HG03039 (cell line): Measurements from ENCODE around the gene RNF138.
"Not testable (repeated sequence)": the region's sequence is repeated elsewhere in the genome, so short reads cannot be mapped to it uniquely, and the experiment has no call there.

Experiments
- ATAC-seq: cut with Tn5 transposase; IDR thresholded peaks from one replicate; pipeline ENCODE4 v1.9.1; 2021; ENCODE audit warnings: mild to moderate bottlenecking, moderate library complexity; ENCODE audit not compliant: unreplicated experiment

The RNF138 gene

GRCh38 chr18:32095192-32095899, 3.7 kb downstream of the RNF138 start:
- no peak for ATAC-seq

DNA sequence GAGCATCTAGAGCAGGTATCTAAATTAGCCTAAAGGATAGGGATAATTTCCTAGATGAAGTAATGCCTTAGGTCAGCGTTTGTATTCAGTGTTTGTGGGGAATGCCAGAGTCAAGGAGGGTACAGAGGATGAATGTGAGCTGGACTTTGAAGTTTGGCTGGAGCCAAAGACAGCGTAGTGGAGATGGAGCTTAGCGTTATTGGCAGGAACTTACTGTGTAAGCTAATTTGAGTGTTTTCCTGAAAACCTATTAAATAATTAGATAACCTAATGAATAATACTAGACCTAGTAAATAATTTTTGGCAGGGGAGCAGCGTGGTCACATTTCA, 4.2 kb downstream of the RNF138 start:
- no peak for ATAC-seq

DNA sequence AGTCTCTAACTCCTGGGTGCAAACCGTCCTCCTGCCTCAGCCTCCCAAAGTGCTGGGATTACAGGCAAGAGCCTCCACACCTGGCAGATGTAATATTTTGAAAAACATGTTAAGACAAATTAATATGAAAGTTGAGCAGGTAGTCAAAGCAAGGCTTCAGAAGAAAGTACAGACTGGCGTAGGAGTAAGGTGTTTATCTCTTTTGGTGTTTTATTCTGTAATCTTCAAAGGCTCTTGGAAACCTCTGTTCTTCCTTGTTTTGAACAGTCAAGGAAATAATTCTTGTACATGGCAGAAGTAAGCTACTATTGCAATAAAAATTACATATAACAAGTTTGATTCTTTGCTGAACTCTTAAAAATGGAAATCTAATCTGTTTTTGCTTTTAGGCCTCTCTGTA, 5.3 kb downstream of the RNF138 start:
- no peak for ATAC-seq

GRCh38 chr18:32104516-32104915, 12.8 kb downstream of the RNF138 start:
- ATAC-seq: no peak

DNA sequence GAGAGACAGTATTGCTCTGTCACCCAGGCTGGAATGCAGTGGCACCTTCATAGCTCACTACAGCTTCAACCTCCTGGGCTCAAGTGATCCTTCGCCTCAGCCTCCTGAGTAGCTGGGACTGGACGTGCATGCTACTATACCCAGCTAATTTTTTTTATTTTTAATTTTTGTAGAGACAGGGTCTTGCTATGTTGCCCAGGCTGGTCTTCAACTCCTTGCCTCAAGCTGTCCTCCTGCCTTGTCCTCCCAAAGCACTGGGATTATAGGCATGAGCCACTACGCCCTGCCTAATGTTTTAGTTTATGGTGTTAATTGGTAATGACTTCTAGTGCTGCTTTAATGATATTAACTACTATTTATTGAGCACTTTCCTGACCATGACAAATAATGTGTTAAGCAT, 18.3 kb downstream of the RNF138 start:
- ATAC-seq: no peak

- ATAC-seq: no peak
Measured at GRCh38 chr18:32111706-32112105, 20.0 kb downstream of the RNF138 start.

- no peak for ATAC-seq
Measured at GRCh38 chr18:32112826-32113225, 21.2 kb downstream of the RNF138 start.

DNA sequence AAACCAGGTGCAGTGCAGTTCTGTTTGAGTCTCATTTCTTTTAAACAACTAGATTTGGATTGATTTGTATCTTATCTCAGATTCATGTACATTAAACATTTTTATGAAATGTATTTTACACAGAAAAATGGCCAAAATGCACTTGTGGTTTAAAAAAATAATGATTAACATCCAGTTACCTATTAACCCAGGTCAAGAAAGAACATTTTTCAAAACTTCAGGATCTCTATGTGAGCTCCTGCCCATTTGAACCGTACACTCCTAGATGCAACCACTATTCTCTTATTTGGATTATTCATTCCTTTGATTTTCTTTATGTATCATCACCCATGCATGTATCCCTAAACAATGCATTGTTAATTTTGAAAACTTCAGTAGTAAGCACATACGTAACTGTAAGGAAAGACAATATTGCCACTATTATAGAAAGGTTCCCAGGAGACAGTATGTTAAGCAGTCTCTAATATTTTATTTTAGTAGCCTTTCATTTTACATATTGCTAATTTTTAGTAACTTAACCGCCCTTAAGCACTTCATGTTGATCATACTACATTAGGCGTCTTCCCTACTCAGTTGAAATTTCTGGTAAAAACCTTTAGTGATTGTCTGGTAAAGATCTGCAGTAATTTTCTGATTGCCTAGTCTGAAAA, 22.7 kb downstream of the RNF138 start:
- ATAC-seq: no peak

GRCh38 chr18:32122039-32122438, 30.4 kb downstream of the RNF138 start:
- no peak for ATAC-seq

DNA sequence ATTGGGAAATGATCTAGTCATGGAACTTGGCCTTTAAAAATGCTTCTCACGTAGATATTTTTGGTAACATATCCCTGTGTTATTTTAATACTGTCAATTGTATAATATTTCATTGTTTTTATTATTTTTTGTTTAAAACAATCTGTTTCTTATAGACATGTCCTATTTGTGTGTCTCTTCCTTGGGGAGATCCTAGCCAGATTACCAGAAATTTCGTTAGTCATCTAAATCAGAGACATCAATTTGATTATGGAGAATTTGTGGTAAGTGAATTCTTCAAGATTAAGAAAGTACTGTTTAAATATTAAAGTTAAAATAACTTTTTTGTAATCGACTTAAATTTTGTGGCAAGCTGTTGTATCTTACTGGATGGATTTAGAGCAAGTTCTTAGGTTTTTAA, 34.9 kb downstream of the RNF138 start:
- no peak for ATAC-seq

GRCh38 chr18:32135625-32136024, 44.0 kb downstream of the RNF138 start:
- no peak for ATAC-seq

DNA sequence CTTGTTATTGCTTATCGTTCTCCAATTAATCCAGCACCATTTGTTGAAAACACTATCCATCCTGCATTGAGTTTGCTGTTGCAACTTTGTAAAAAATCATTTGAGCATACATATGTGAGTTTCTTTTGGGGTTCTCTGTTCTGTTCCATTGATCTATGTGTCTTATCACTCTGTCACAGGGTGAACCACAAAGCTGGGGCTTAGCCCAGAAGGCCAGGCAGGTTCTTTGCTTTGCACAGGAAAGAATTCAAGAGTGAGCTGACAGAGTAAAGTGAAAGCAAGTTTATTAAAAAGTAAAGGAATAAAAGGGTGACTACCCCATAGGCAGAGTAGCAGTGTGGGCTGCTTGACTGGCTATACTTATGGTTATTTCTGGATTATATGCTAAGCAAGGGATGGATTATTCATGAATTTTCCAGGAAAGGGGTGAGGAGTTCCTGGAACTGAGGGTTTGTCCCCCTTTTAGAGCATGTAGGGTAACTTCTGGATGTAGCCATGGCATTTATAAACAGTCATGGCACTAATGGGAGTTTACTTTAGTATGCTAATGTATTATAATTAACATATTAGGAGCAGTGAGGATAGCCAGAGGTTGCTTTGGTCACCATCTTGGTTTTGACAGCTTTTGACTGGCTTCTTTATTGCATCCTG, 46.8 kb downstream of the RNF138 start:
- ATAC-seq: no peak

DNA sequence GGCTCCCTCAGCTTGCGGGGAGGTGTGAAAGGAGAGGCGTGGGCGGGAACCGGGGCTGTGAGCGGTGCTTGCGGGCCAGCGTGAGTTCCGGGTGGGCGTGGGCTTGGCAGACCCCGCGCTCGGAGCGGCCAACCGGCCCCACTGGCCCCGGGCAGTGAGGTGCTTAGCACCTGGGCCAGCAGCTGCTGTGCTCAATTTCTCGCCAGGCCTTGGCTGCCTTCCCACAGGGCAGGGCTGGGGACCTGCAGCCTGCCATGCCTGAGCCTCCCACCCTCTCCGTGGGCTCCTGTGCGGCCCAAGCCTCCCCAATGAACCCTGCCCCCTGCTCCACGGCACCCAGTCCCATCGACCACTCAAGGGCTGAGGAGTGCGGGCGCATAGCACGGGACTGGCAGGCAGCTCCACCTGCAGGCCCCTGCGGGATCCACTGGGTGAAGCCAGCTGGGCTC, 48.2 kb downstream of the RNF138 start:
- no peak for ATAC-seq

- ATAC-seq: no peak
Measured at GRCh38 chr18:32148185-32148870, 56.7 kb downstream of the RNF138 start.

DNA sequence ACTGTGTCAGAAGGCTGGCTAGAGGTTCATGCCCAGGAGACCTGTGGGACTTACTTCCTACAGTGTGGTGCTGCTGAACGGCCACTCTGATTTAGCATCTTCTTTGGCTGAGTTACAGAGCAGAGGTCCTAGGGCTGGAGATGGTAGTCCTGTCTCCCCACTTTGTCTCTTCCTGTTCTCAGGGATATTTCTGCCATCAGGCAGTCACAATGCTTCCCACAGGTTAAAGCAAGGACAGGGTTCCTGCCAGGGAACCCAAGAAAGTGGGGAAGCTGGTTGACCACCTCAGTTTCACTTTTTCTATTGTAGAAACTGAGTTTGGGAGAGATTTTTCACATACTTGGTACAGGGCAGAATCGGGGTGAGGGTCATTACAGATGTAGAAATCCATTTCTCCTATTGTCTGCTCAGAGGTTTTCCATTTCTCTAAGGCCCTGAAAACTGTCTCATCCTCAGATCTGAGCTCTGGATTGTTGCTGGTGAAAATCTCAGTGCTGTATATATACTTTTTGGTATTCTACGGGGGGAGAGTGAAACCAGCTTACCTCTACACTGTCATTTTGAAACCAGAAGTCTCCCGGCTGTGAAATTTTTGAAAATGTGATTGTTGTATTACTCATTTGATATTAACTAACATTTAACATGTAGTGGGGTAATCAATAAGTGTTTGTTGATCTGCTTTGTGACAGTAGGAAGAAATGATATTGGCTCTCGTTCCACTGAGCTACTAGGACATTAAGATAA, 61.2 kb downstream of the RNF138 start:
- peak; percentile 92 for ATAC-seq

- no peak for ATAC-seq
Measured at GRCh38 chr18:32156855-32157254, 65.2 kb downstream of the RNF138 start.

GRCh38 chr18:32157580-32157979, 65.9 kb downstream of the RNF138 start:
- ATAC-seq: no peak

DNA sequence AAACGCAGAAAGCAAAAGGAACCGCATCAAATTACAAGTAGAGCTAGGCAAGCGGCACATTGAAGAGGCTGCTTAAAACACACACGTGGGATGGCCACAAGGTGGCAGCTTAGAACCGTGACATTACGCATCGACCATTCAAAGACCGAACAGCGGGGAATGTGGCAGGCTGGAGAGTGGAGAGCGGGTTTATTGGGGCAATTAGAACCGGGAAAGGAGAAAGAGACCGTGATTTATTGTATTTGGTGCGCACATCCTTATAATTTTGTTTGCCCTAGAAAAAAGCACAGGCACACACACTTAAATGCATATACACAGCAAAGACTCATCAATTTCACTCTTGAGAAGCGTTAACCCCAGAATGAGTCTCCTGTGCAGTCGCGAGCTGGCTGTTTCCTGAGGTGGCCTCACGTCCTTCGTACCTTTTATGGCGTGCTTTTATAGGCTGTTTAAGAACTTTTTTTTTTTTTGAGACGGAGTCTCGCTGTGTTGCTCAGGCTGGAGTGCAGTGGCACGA, 66.5 kb downstream of the RNF138 start:
- peak; percentile 84 for ATAC-seq

DNA sequence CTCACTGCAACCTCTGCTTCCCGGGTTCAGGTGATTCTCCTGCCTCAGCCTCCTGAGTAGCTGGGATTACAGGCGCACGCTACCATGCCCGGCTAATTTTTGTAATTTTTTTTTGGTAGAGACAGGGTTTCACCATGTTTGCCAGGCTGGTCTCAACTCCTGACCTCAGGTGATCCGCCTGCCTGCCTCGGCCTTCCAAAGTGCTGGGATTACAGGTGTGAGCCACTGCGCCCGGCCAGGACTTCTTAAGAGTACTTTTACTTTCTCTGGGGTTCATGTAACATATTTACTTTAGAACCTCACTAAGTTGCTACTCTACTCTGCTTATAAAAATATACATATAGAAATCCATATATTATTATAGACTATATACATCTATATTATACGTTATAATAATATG, 67.0 kb downstream of the RNF138 start:
- ATAC-seq: not testable (repeated sequence)

DNA sequence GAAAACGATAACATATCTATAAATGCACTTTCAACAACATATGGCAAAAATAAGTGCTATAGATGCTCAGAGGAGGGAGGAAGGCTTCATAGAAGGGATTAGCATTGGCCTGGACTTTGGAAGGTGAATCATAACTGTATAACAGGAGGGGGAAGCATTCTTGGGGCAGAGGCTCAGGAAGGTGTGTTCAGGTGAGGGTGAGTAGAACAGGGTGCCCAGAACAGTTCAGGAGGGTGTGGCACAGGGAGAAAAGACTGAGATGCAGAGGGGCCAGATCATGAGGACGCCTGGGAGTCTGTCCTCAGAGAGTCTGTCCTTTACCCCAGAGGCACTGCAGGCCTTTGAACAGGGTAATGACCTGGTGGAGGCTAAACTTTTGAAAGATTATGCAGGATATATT, 68.9 kb downstream of the RNF138 start:
- no peak for ATAC-seq
